GM12864 (cell line): ENCODE results near the gene PTPN9.

Experiments used
- DNase-seq: peaks from one replicate; pipeline ENCODE4 v3.0.0-alpha.2; 2011; ENCODE audit warnings: low read depth
- H3K4me3 ChIP-seq: 2 replicates; pipeline ENCODE4 v1.5.1; 2011; ENCODE audit warnings: mild to moderate bottlenecking, low read depth, low read length, control low read depth
- CTCF ChIP-seq: IDR thresholded peaks from 2 replicates; pipeline ENCODE4 v1.5.1; 2011; ENCODE audit warnings: low read depth, mild to moderate bottlenecking, moderate library complexity, low read length, control low read depth, inconsistent platforms; ENCODE audit errors: missing control alignments

PTPN9 gene

GRCh38 chr15:75578173-75578947 lies 755 bp downstream of the PTPN9 start:
- no peak for TF ChIP-seq CTCF
- peak overlapping the region; percentile 93 for H3K4me3 ChIP-seq
- no peak for DNase-seq

- no peak for DNase-seq
- peak overlapping the region; percentile 93 for H3K4me3 ChIP-seq
- no peak for TF ChIP-seq CTCF
Observed at GRCh38 chr15:75577401-75578172, 1.5 kb downstream of the PTPN9 start.

GRCh38 chr15:75573648-75574384 lies 5.3 kb downstream of the PTPN9 start:
- TF ChIP-seq CTCF = no peak
- H3K4me3 ChIP-seq = no peak overlapping the region
- DNase-seq = no peak

- TF ChIP-seq CTCF = no peak
- no peak overlapping the region for H3K4me3 ChIP-seq
- DNase-seq = no peak
Observed at GRCh38 chr15:75570126-75570845, 8.8 kb downstream of the PTPN9 start.

- DNase-seq = no peak
- TF ChIP-seq CTCF = no peak
Observed at GRCh38 chr15:75565062-75565970, 13.8 kb downstream of the PTPN9 start.

More at GRCh38 chr15:75565062-75565970, 13.8 kb downstream of the PTPN9 start:
- no peak overlapping the region for H3K4me3 ChIP-seq
